Glomerular visceral epithelial cell (primary cell): ENCODE results near the gene SAP30BP.
A peak's percentile ranks its signal among the peaks of the same experiment; 100 is the strongest.

ENCODE experiments used
- DNase-seq: peaks from one replicate; pipeline ENCODE4 v3.0.0-alpha.2; 2016; ENCODE audit errors: extremely low spot score

The SAP30BP gene

GRCh38 chr17:75719732-75720131 is 52.6 kb downstream of the SAP30BP start:
- DNase-seq = no peak

GRCh38 chr17:75720656-75721462 is 53.7 kb downstream of the SAP30BP start, which contains the start of gene ITGB4:
ITGB4 (plus strand) TSS chr17:75721459; CDS start chr17:75724704, 3,245 bp downstream.
- peak; percentile 59 for DNase-seq

GRCh38 chr17:75721463-75722011 is 54.4 kb downstream of the SAP30BP start:
- DNase-seq = no peak

GRCh38 chr17:75722076-75722475 is 54.9 kb downstream of the SAP30BP start:
- no peak for DNase-seq

GRCh38 chr17:75722542-75723095 is 55.5 kb downstream of the SAP30BP start:
- no peak for DNase-seq

GRCh38 chr17:75723171-75723930 is 56.2 kb downstream of the SAP30BP start:
- no peak for DNase-seq

- no peak for DNase-seq
These were observed 57.2 kb downstream of the SAP30BP start for GRCh38 chr17:75724016-75725003.

- DNase-seq = no peak
These were observed 58.4 kb downstream of the SAP30BP start for GRCh38 chr17:75725504-75725903.

- no peak for DNase-seq
These were observed 60.3 kb downstream of the SAP30BP start for GRCh38 chr17:75727391-75727790.

GRCh38 chr17:75729351-75729750 is 62.2 kb downstream of the SAP30BP start:
- no peak for DNase-seq

GRCh38 chr17:75730065-75730464 is 62.9 kb downstream of the SAP30BP start:
- DNase-seq = no peak

GRCh38 chr17:75731086-75731715 is 64.1 kb downstream of the SAP30BP start:
- DNase-seq = no peak

GRCh38 chr17:75731716-75732498 is 64.8 kb downstream of the SAP30BP start:
- no peak for DNase-seq

- no peak for DNase-seq
These were observed 66.3 kb downstream of the SAP30BP start for GRCh38 chr17:75733471-75733870.

- DNase-seq = no peak
These were observed 67.6 kb downstream of the SAP30BP start for GRCh38 chr17:75734674-75735294.

- DNase-seq = no peak
These were observed 69.2 kb downstream of the SAP30BP start for GRCh38 chr17:75736173-75736835.

GRCh38 chr17:75737133-75737962 is 70.2 kb downstream of the SAP30BP start:
- DNase-seq = no peak
